Esophagus squamous epithelium (tissue), 5 donors: ENCODE results near the gene ME2. TPM values are rescaled to one million over a fixed set of nuclear protein-coding genes. Genes with fewer than 3 reads are reported as not detected.

Experiments used
- DNase-seq: peaks from one replicate; lab custom pipeline; 2025; lab: John Stamatoyannopoulos, UW
- H3K27ac ChIP-seq, 4 donors: fragments of 200-600 bp; sonication (generic); one replicate each; pipeline ENCODE4 v1.5.1; 2016 to 2019; ENCODE audit warnings: mild to moderate bottlenecking in 1 of 4
- H3K27me3 ChIP-seq, 4 donors: fragments of 200-600 bp; sonication (generic); 1 replicate in 3 of 4; 2 replicates in 1 of 4; pipeline versions ENCODE4 v1.5.1 to v1.6.0; 2017 to 2021; ENCODE audit warnings: antibody characterized with exemption in 1 of 4
- H3K36me3 ChIP-seq, 3 donors: fragments of 200-600 bp; sonication (generic); one replicate each; pipeline ENCODE4 v1.5.1; 2016 to 2019
- H3K4me1 ChIP-seq, 3 donors: fragments of 200-600 bp; sonication (generic); one replicate each; pipeline ENCODE4 v1.5.1; 2017 to 2019
- H3K4me3 ChIP-seq, 4 donors: fragments of 200-600 bp; sonication (generic); 1 replicate in 3 of 4; 2 replicates in 1 of 4; pipeline ENCODE4 v1.5.1; 2016 to 2019; ENCODE audit warnings: mild to moderate bottlenecking in 2 of 4, moderate library complexity in 1 of 4
- H3K9me3 ChIP-seq, 3 donors: fragments of 200-600 bp; sonication (generic); one replicate each; pipeline ENCODE4 v1.5.1; 2016 to 2019
- POLR2A ChIP-seq, 4 donors: fragments of 450-650 bp; IDR thresholded peaks; one replicate each; pipeline ENCODE4 v1.6.1; 2017; ENCODE audit warnings: antibody characterized with exemption in 4 of 4, mild to moderate bottlenecking in 4 of 4, moderate library complexity in 3 of 4
- WGBS, 2 donors: methylation state at CpG; one replicate each; pipeline ENCODE4 v1.1.5; 2018; 5-methylcytosine and 5-hydroxymethylcytosine counted together
- intact Hi-C: fragments of 100-400 bp; cut with DNase I; formaldehyde crosslinking; loops from one replicate; pipeline ENCODE4 v1.15.0; 2022
- total RNA-seq, 4 donors: library from RNA; depleted of rRNA; stranded (reverse); fragments of >200 nt; gene quantifications; one replicate each; pipeline ENCODE4 v1.1.0, GENCODE V29; 2016
- TF ChIP-seq, protein P1 (sequence below), 6 experiments: fragments of 450-650 bp in 4 of 6; fragments of 200-600 bp in 2 of 6; sonication (generic) in 2 of 6; IDR thresholded peaks; one replicate each; pipeline ENCODE4 v1.5.1; 2016 to 2019; ENCODE audit warnings: antibody characterized with exemption in 6 of 6, mild to moderate bottlenecking in 4 of 6, moderate library complexity in 4 of 6
- donor health status: DM: yes; HTN: yes; CAD: no.

ME2 gene
- total RNA-seq, 4 donors from 2014 or later: 18.5 to 32.2 (median 25.5) TPM

DNA sequence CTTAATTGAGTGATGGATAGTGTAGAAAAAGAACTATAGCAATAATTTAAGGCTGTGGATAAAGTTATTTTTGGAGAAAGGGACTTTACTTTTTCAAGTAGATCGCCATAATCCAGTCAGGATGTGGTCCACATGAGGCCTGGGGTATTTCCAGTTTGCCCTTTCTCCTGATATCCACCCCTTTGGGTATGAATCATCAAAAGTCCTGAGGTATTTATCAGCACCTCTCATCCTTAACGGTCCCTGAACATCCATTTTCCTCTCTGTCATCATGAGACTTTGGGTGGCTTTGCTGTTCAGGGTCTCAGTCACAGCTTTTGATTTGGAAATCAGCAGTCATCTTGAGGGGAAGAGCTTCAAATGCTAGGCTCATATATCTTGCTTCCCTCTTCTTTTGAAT is 49.6 kb downstream of the ME2 start:
- H3K36me3 ChIP-seq: peaks cover 0 to 78% (median 0%) of the 10 kb centered on the region in 3 donors
- intact Hi-C loops: no loop called here
- no peak overlapping the region for H3K4me3 ChIP-seq
- whole genome bisulfite sequencing, 2 donors: 74 to 89% methylated on average over 2 of the region's 2 CpGs
- H3K27ac ChIP-seq: no peak overlapping the region
- no peak for DNase-seq
- H3K9me3 ChIP-seq: no peaks in the 10 kb centered on the region
- H3K27me3 ChIP-seq: no peaks in the 10 kb centered on the region
- TF ChIP-seq POLR2A (IDR thresholded peaks at IDR 0.05): no peak
- TF ChIP-seq, protein P1, sequence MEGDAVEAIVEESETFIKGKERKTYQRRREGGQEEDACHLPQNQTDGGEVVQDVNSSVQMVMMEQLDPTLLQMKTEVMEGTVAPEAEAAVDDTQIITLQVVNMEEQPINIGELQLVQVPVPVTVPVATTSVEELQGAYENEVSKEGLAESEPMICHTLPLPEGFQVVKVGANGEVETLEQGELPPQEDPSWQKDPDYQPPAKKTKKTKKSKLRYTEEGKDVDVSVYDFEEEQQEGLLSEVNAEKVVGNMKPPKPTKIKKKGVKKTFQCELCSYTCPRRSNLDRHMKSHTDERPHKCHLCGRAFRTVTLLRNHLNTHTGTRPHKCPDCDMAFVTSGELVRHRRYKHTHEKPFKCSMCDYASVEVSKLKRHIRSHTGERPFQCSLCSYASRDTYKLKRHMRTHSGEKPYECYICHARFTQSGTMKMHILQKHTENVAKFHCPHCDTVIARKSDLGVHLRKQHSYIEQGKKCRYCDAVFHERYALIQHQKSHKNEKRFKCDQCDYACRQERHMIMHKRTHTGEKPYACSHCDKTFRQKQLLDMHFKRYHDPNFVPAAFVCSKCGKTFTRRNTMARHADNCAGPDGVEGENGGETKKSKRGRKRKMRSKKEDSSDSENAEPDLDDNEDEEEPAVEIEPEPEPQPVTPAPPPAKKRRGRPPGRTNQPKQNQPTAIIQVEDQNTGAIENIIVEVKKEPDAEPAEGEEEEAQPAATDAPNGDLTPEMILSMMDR (IDR thresholded peaks at IDR 0.05): no peak
- H3K4me1 ChIP-seq: no peaks in the 10 kb centered on the region

GRCh38 chr18:50933684-50934083 is 54.8 kb downstream of the ME2 start:
- no peak overlapping the region for H3K27ac ChIP-seq
- H3K27me3 ChIP-seq: no peaks in the 10 kb centered on the region
- 87 to 98% methylated on average over 5 of the region's 5 CpGs for WGBS, 2 donors
- H3K4me3 ChIP-seq: no peak overlapping the region
- no peaks in the 10 kb centered on the region for H3K9me3 ChIP-seq
- intact Hi-C loops: no loop called here
- DNase-seq: no peak
- TF ChIP-seq POLR2A (IDR thresholded peaks at IDR 0.05): no peak
- TF ChIP-seq, protein P1 (IDR thresholded peaks at IDR 0.05): no peak
- H3K4me1 ChIP-seq: no peaks in the 10 kb centered on the region
- H3K36me3 ChIP-seq: peaks cover 0 to 52% (median 0%) of the 10 kb centered on the region in 3 donors

DNA sequence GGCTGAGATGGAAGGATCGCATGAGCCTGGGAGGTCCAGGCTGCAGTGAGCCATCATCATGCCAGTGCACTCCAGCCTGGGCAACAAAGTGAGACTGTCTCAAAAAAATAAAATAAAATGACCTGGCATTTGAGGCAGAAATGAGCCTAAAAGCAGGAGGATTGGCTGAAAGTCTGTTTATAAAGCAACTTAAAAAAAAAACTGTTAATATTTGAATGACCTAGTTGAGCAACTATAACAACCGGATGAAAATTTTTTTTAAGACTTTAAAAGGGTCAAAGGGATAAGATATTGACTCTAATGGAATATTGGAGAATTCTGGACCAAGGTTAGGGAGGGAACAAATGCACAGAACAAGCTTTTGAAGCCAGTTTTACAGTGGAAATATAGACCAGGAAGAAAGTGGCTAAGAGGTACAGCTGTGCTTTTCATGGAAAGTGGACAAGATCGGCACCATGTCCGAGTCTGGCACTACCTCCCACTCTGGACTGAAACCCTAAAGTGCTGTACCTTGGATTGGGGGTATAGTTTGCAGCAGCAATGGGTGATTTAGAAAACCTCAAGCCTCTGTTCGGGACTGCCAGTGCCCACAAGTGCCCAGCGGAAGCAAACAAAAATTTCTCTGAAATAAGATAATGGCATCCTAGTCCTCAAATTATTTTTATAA is 55.8 kb downstream of the ME2 start:
- Histone ChIP-seq H3K4me3 (no peak overlapping the region), H3K27ac (no peak overlapping the region), H3K27me3 (no peaks in the 10 kb centered on the region), H3K36me3 (peaks cover 0 to 47% (median 0%) of the 10 kb centered on the region in 3 donors), H3K9me3 (no peaks in the 10 kb centered on the region), H3K4me1 (no peaks in the 10 kb centered on the region)
- no peak for TF ChIP-seq POLR2A (IDR thresholded peaks at IDR 0.05)
- TF ChIP-seq, protein P1 (IDR thresholded peaks at IDR 0.05): no peak
- DNase-seq: no peak
- intact Hi-C loops: no loop called here
- WGBS, 2 donors: 92 to 97% methylated on average over 6 of the region's 6 CpGs

DNA sequence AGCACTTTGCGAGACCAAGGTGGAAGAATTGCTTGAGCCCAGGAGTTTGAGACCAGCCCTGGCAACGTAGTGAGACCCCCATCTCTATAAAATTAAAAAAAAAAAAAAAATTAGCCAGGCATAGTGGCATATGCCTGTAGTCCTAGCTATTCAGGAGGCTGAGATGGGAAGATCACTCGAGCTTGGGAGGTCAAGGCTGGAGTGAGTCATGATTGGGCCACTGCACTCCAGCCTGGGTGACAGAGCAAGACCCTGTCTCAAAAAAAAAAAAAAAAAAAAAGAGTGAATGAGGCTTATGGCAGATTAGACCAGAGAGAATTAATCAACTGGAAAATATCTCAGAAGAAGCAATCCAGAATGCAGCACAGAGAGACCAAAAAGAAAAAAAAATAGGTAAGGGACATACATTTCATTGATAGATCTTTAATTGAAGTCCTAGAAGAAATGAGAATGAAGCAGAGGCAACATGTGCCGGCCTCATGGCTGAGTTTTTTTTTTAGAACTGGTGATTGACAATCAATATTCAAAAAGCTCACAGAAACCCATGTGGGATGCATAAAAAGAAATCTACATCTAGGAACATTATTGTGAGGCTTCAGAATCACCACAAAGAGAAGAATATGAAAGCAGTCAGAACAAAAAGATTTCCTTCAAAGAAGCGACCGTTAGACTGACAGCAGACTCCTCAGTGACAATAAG is 56.7 kb downstream of the ME2 start:
- Histone ChIP-seq H3K4me3 (no peak overlapping the region), H3K27me3 (no peaks in the 10 kb centered on the region), H3K36me3 (peaks cover 0 to 51% (median 0%) of the 10 kb centered on the region in 3 donors), H3K9me3 (no peaks in the 10 kb centered on the region), H3K4me1 (no peaks in the 10 kb centered on the region), H3K27ac (no peak overlapping the region)
- intact Hi-C loops: no loop called here
- WGBS, 2 donors: 88 to 92% methylated on average over 6 of the region's 6 CpGs
- no peak for TF ChIP-seq POLR2A (IDR thresholded peaks at IDR 0.05)
- TF ChIP-seq, protein P1 (IDR thresholded peaks at IDR 0.05): no peak
- no peak for DNase-seq

GRCh38 chr18:50937183-50937582 is 58.3 kb downstream of the ME2 start:
- H3K36me3 ChIP-seq: peaks cover 0 to 48% (median 0%) of the 10 kb centered on the region in 3 donors
- WGBS, 2 donors: 84 to 97% methylated on average over 1 of the region's 1 CpG
- H3K4me3 ChIP-seq: no peak overlapping the region
- no peaks in the 10 kb centered on the region for H3K4me1 ChIP-seq
- no peaks in the 10 kb centered on the region for H3K27me3 ChIP-seq
- no peak overlapping the region for H3K27ac ChIP-seq
- no peaks in the 10 kb centered on the region for H3K9me3 ChIP-seq
- no peak for TF ChIP-seq POLR2A (IDR thresholded peaks at IDR 0.05)
- TF ChIP-seq, protein P1 (IDR thresholded peaks at IDR 0.05): no peak
- intact Hi-C loops: no loop called here
- DNase-seq: no peak
